HG03095 (cell line): Measurements from ENCODE around the gene CDC26.
"Not testable (repeated sequence)": the region's sequence is repeated elsewhere in the genome, so short reads cannot be mapped to it uniquely, and the experiment has no call there.

Experiments
- ATAC-seq: cut with Tn5 transposase; IDR thresholded peaks from one replicate; pipeline ENCODE4 v1.9.1; 2021; ENCODE audit warnings: moderate library complexity; ENCODE audit not compliant: unreplicated experiment

Gene CDC26

GRCh38 chr9:113244556-113244955 is 30.8 kb downstream of the CDC26 start:
- ATAC-seq: no peak

- no peak for ATAC-seq
Measured at GRCh38 chr9:113241161-113241560, 34.2 kb downstream of the CDC26 start.

GRCh38 chr9:113238859-113239232 is 36.5 kb downstream of the CDC26 start:
- ATAC-seq: no peak

DNA sequence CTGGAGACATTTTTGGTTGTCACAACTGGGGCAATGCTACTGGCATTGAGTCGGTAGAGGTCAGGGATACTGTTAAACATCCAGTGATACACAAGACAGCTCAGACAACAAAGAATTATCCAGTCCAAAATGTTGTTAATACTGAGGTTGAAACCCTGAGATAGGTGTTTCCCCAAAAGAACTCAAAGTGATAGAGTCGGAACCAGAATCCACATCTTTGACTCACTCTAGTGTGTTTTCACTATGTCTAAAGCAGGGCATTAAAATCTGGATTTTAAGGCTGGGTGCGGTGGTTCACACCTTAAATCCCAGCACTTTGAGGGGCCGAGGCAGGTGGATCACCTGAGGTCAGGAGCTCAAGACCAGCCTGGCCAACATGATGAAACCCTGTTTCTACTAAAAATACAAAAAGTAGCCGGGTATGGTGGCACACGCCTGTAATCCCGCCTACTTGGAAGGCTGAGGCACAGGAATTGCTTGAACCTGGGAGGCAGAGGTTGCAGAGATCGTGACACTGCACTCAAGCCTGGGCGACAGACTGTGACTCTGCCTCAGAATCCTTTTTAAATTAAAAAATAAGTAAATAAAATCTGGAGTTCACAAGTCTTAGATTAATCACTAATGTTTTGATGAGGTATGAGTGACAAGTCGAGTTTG is 37.0 kb downstream of the CDC26 start:
- ATAC-seq: no peak

GRCh38 chr9:113237026-113237425 is 38.3 kb downstream of the CDC26 start:
- ATAC-seq: no peak

DNA sequence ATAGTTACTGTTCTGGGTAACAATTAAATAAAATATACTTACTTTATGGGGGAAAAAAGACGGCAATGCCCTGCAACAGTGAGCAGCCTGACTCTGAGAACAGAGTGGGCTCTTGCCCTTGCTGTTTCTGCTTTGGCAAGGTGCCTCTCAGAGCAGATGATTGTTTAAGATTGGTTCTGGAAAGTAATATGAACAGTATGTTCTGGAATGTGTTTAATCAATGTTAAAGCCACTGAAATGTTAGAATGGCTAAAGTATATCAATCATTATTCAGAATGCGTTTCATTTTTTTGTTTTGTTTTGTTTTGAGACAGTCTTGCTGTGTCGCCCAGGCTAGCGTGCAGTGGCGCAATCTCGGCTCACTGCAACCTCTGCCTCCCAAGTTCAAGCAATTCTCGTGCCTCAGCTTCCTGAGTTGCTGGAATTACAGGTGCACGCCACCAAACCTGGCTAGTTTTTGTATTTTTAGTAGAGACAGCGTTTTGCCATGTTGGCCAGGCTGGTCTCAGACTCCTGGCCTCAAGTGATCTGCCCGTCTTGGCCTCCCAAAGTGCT is 39.6 kb downstream of the CDC26 start:
- not testable (repeated sequence) for ATAC-seq

DNA sequence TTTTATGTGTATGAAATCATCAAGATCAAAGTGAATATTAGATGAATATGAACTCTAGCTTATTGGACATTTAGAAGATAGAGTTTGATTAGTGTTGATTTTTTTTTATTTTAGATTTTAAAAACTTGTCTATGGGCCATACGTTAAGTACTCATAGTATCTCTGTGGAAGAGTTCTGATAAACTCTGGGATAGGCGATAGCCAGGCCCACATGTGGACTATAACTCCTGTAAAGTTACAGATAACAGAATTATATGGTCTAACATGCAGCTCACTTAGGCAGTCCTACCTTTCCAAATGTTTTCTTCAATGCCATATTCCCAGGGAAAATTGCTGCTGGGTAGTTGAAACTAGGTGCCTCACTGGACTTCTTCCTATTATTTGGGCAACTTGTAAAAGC is 43.7 kb downstream of the CDC26 start:
- ATAC-seq: no peak

GRCh38 chr9:113228130-113228665 is 47.2 kb downstream of the CDC26 start:
- ATAC-seq: no peak

GRCh38 chr9:113227436-113227835 is 47.9 kb downstream of the CDC26 start:
- no peak for ATAC-seq

DNA sequence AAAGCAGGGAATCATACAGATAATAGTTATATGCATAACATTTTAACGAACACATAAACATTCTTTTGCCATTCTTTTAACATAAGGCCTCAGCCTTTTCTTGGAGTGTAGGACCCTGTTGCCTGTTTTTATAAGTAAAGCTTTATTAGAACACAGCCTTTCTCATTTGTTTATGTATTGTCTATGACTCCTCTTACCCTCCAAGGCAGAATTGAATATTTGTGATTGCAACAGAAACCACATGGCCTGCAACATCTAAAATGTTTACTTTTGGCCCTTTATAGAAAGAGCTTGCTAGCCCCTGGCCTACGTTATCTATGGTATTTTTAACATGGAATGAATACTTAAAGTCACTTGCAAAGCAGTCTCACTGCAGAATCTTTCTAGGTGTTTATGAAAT is 51.4 kb downstream of the CDC26 start:
- ATAC-seq: no peak

DNA sequence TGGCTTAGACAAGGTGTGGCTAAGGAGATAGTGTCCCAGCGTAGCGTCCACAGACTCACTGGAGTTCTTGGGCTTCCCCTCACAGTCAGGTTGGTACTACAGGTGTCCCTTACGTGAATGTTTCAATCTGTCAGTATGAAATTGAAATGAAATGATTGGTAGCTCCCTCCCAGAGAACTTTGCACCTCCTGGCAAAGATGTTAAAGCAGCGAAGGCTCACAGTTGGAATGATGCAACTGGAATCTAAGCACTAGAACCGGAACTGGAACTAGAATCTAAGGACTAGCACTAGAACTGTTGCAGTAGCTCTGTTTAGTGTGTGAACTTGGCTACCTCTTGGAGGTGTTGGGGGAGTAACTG is 52.9 kb downstream of the CDC26 start:
- no peak for ATAC-seq

GRCh38 chr9:113221800-113222481 is 53.4 kb downstream of the CDC26 start:
- ATAC-seq: no peak

- ATAC-seq: peak; percentile 82
Measured at GRCh38 chr9:113221003-113221799, 54.2 kb downstream of the CDC26 start, which contains the start of the genes FKBP15 and SLC31A1. FKBP15 (minus strand) TSS chr9:113221277; CDS start chr9:113221243, 34 bp downstream. SLC31A1 (plus strand) TSS chr9:113221544; CDS start chr9:113256149, 34,605 bp downstream.

- ATAC-seq: no peak
Measured at GRCh38 chr9:113220467-113221002, 54.8 kb downstream of the CDC26 start.

DNA sequence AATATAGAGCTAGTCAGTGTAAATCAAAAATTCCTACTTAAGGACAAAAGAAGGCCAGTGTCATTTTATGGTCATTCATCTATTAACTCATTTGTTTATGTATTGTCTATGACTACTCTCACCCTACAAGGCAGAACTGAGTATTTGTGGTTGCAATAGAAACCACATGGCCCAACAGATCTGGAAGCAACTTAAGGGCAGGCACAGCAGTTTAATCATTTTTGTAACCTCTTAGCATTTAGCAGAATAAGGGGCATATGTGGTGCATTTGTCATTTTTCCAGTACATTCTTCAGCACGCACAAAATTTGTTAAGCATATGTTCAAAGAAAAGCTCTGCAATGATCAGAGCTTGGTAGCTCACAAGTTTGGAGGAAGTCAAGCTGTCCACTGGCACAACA is 55.4 kb downstream of the CDC26 start:
- ATAC-seq: peak; percentile 54

DNA sequence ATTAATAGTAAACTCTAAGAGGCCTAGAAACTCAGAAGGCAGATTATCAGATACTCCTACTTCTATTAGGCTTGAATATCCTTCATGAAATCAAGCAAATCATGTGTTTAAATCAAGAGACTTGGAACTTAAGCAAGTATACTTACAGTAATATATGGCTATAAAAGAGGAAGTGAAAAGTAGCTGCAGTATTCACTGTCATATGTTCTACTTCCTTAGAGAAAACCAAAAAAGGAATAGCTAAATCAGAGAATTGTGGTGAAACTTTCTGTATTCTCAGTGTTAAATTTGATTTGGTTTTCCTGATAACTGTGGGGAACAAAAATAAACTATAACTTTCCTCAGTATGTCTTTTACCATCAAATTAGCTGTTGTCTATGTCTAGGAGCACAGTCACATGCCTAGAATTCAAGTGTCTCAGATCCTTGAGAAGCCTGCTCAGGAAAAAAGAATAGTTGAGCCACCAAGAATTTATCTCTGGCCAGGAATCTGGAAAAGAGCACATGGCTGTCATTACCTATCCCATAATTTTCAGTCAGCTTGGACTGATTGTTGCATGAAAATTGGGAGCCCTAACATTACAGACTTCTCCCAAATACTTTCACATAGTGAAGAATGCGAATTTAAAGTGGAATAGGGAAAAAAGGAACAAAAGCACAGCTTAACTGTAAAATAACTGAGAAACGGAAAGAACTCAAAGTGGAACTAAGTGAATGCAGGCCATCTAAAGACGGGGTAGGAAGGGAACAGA is 56.0 kb downstream of the CDC26 start:
- ATAC-seq: peak; percentile 39
